Measurements from ENCODE around the gene CRLF2. TPM values are rescaled to one million over a fixed set of nuclear protein-coding genes. Genes with fewer than 3 reads are reported as not detected.
A peak's percentile ranks its signal among the peaks of the same experiment; 100 is the strongest.
"Not testable (repeated sequence)": the region's sequence is repeated elsewhere in the genome, so short reads cannot be mapped to it uniquely, and the experiment has no call there.

The CRLF2 gene
- total RNA-seq, 1 donor from 2014 or later = not detected

GRCh38 chrX:1239681-1240142 is 27.3 kb upstream of the CRLF2 start:
- TF ChIP-seq CTCF (conservative IDR thresholded peaks at IDR 0.05) = no peak
- Mint-ChIP-seq H3K4me1 (no peaks in the 10 kb centered on the region), H3K4me3 (no peak overlapping the region), H3K27ac (ENCODE audit: unreplicated experiment) (no peak overlapping the region), H3K36me3 (ENCODE audit: low read depth) (peaks cover 2% of the 10 kb centered on the region), H3K27me3 (ENCODE audit: low read depth) (peaks cover 3% of the 10 kb centered on the region), H3K9me3 (no peaks in the 10 kb centered on the region)
- DNase-seq (ENCODE audit: low read depth, low spot score) = no peak

GRCh38 chrX:1231850-1232465 is 19.5 kb upstream of the CRLF2 start:
- peaks cover 6% of the 10 kb centered on the region for H3K9me3 Mint-ChIP-seq
- H3K4me3 Mint-ChIP-seq = no peak overlapping the region
- no peak for TF ChIP-seq CTCF (conservative IDR thresholded peaks at IDR 0.05)
- peaks cover 4% of the 10 kb centered on the region for H3K36me3 Mint-ChIP-seq (ENCODE audit: low read depth)
- no peaks in the 10 kb centered on the region for H3K4me1 Mint-ChIP-seq
- H3K27me3 Mint-ChIP-seq (ENCODE audit: low read depth) = no peaks in the 10 kb centered on the region
- no peak for DNase-seq (ENCODE audit: low read depth, low spot score)
- H3K27ac Mint-ChIP-seq (ENCODE audit: unreplicated experiment) = no peak overlapping the region

- not testable (repeated sequence) for DNase-seq (ENCODE audit: low read depth, low spot score); H3K36me3 Mint-ChIP-seq (ENCODE audit: low read depth); H3K4me1 Mint-ChIP-seq; H3K27me3 Mint-ChIP-seq (ENCODE audit: low read depth); H3K27ac Mint-ChIP-seq (ENCODE audit: unreplicated experiment); H3K4me3 Mint-ChIP-seq
- peaks cover 15% of the 10 kb centered on the region for H3K9me3 Mint-ChIP-seq
Observed at GRCh38 chrX:1228101-1228500, 15.7 kb upstream of the CRLF2 start.

- no peak overlapping the region for H3K27ac Mint-ChIP-seq (ENCODE audit: unreplicated experiment)
- DNase-seq (ENCODE audit: low read depth, low spot score) = no peak
- H3K9me3 Mint-ChIP-seq = peaks cover 18% of the 10 kb centered on the region
- no peak for TF ChIP-seq CTCF (conservative IDR thresholded peaks at IDR 0.05)
- no peaks in the 10 kb centered on the region for H3K4me1 Mint-ChIP-seq
- H3K4me3 Mint-ChIP-seq = no peak overlapping the region
- peaks cover 9% of the 10 kb centered on the region for H3K27me3 Mint-ChIP-seq (ENCODE audit: low read depth)
- no peaks in the 10 kb centered on the region for H3K36me3 Mint-ChIP-seq (ENCODE audit: low read depth)
Observed at GRCh38 chrX:1226249-1226648, 13.8 kb upstream of the CRLF2 start.

- no peaks in the 10 kb centered on the region for H3K4me1 Mint-ChIP-seq
- no peak for DNase-seq (ENCODE audit: low read depth, low spot score)
- TF ChIP-seq CTCF (conservative IDR thresholded peaks at IDR 0.05) = no peak
- no peak overlapping the region for H3K4me3 Mint-ChIP-seq
- H3K27me3 Mint-ChIP-seq (ENCODE audit: low read depth) = peaks cover 9% of the 10 kb centered on the region
- peaks cover 18% of the 10 kb centered on the region for H3K9me3 Mint-ChIP-seq
- H3K27ac Mint-ChIP-seq (ENCODE audit: unreplicated experiment) = no peak overlapping the region
- H3K36me3 Mint-ChIP-seq (ENCODE audit: low read depth) = no peaks in the 10 kb centered on the region
Observed at GRCh38 chrX:1224954-1225353, 12.5 kb upstream of the CRLF2 start.

GRCh38 chrX:1223242-1223600 is 10.8 kb upstream of the CRLF2 start:
- no peaks in the 10 kb centered on the region for H3K4me1 Mint-ChIP-seq
- no peak for TF ChIP-seq CTCF (conservative IDR thresholded peaks at IDR 0.05)
- H3K36me3 Mint-ChIP-seq (ENCODE audit: low read depth) = no peaks in the 10 kb centered on the region
- peak overlapping the region; percentile 59 for H3K27ac Mint-ChIP-seq (ENCODE audit: unreplicated experiment)
- H3K4me3 Mint-ChIP-seq = no peak overlapping the region
- DNase-seq (ENCODE audit: low read depth, low spot score) = no peak
- peaks cover 9% of the 10 kb centered on the region for H3K27me3 Mint-ChIP-seq (ENCODE audit: low read depth)
- peaks cover 18% of the 10 kb centered on the region for H3K9me3 Mint-ChIP-seq

Data from neural crest cell (in vitro differentiated cells).